ENCODE data around the gene MACROD1. TPM values are rescaled to one million over a fixed set of nuclear protein-coding genes. Genes with fewer than 3 reads are reported as not detected.

Gene MACROD1
- total and polyA plus RNA-seq, 9 of the 15 experiments (the other 6 are each of a cell fraction or from before 2014, with no cell fraction given): 1.1 to 60.0 (median 26.4) TPM

GRCh38 chr11:64204464-64204989, 38.6 kb upstream of the MACROD1 start (continued):
- no peak for TF ChIP-seq HBP1 (CRISPR knock-in tag; IDR thresholded peaks at IDR 0.05)
- TF ChIP-seq, protein P1, sequence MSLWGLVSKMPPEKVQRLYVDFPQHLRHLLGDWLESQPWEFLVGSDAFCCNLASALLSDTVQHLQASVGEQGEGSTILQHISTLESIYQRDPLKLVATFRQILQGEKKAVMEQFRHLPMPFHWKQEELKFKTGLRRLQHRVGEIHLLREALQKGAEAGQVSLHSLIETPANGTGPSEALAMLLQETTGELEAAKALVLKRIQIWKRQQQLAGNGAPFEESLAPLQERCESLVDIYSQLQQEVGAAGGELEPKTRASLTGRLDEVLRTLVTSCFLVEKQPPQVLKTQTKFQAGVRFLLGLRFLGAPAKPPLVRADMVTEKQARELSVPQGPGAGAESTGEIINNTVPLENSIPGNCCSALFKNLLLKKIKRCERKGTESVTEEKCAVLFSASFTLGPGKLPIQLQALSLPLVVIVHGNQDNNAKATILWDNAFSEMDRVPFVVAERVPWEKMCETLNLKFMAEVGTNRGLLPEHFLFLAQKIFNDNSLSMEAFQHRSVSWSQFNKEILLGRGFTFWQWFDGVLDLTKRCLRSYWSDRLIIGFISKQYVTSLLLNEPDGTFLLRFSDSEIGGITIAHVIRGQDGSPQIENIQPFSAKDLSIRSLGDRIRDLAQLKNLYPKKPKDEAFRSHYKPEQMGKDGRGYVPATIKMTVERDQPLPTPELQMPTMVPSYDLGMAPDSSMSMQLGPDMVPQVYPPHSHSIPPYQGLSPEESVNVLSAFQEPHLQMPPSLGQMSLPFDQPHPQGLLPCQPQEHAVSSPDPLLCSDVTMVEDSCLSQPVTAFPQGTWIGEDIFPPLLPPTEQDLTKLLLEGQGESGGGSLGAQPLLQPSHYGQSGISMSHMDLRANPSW (CRISPR knock-in tag; IDR thresholded peaks at IDR 0.05): no peak
- TF ChIP-seq ZFP91 (CRISPR knock-in tag; IDR thresholded peaks at IDR 0.05): no peak
- no peak for TF ChIP-seq ZBTB40 (IDR thresholded peaks at IDR 0.05)
- no peak for TF ChIP-seq ZBTB40 (CRISPR knock-in tag; IDR thresholded peaks at IDR 0.05)
- TF ChIP-seq TRIM28 (IDR thresholded peaks at IDR 0.05): no peak
- TF ChIP-seq ZBTB26 (CRISPR knock-in tag; IDR thresholded peaks at IDR 0.05): no peak
- no peak for TF ChIP-seq HOXB6 (CRISPR knock-in tag; IDR thresholded peaks at IDR 0.05; ENCODE audit: borderline replicate concordance)
- no peak for TF ChIP-seq KAT7 (CRISPR knock-in tag; IDR thresholded peaks at IDR 0.05; ENCODE audit: borderline replicate concordance)
- TF ChIP-seq ZNF717 (CRISPR knock-in tag; IDR thresholded peaks at IDR 0.05): no peak
- TF ChIP-seq BCOR (IDR thresholded peaks at IDR 0.05): no peak
- TF ChIP-seq GTF2F1 (IDR thresholded peaks at IDR 0.05; ENCODE audit: low read depth, low read length): no peak
- TF ChIP-seq ZNF583 (CRISPR knock-in tag; IDR thresholded peaks at IDR 0.05): no peak
